Anterior cingulate cortex (tissue), 58 donors: ENCODE measurements around the gene OXTR.
"Not testable (repeated sequence)": the region's sequence is repeated elsewhere in the genome, so short reads cannot be mapped to it uniquely, and the experiment has no call there.

Experiments used
- DNase-seq, 58 donors: peaks; one replicate each; lab custom pipeline; 2025; lab: John Stamatoyannopoulos, UW

OXTR gene

DNA sequence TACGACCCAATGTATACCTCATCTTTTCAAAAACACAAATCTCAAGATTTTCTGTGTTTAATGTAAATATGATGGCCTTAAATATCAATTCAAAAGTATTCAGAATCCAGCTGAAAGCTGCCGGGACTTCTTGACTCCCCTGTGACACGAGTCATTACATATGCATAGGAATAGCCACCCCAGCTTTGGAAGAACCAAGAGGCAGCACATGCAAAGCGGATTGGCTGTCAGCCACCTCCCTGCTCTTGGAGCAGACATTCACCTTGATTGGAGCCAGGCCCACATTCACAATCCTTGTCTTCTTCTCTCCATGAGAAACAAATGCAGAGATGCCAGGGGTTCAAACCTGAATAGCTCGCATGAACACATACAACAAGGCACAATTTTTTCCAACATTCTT is 46.6 kb downstream of the OXTR start:
- no peak for DNase-seq

DNA sequence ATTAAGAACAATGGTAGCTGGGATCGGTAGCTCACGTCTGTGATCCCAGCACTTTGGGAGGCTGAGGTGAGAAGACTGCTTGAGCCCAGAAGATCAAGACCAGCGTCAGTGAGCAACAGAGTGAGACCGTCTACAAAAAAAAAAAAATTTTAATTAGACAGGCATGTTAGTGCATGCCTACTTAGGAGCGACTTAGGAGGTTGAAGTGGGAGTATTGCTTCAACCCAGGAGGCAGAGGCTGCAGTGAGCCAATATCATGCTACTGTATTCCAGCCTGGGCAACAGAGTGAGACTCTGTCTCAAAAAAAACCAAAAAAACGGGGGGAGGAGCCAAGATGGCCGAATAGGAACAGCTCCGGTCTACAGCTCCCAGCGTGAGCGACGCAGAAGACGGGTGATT is 53.7 kb downstream of the OXTR start:
- not testable (repeated sequence) for DNase-seq

DNA sequence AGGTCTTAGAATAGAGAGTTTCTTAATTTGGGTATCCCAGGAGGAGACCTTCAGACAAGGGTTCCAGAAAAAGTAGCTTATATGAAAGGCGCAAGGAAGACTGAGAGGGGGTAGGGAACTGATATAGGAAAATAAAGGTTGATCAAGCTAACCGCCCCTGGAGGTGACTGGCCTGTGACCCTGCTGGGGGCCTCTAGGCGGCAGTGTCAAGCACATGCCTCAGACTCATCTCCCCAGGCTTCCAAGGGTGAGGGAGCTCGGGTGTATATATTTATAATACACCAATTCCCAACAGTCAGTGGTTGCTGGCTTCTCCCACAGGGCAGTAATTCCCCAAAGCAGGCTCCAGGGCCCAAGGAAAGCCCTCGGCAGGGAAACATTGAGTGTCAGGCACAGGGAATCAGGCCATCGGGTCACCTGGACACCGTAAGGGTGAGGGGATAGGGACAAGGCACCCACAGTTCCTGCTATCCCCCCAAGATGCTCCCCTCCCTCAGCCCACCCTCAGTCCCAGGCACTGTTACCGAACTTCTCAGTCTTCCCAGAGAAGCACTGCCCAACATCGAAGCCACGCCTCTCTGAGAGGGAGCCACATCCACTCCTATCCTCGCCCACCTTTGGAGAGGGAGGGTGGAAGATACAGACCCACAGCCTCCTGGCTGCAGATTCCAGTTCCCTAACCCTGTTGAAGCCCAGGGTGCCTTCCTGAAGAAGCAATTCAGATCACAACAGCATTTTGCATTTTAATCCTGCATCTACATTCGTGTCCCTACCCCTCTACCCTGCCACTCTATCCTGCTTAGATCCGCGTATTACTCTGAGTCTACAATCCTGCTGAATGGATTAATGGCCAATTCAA is 55.3 kb downstream of the OXTR start:
- no peak for DNase-seq

DNA sequence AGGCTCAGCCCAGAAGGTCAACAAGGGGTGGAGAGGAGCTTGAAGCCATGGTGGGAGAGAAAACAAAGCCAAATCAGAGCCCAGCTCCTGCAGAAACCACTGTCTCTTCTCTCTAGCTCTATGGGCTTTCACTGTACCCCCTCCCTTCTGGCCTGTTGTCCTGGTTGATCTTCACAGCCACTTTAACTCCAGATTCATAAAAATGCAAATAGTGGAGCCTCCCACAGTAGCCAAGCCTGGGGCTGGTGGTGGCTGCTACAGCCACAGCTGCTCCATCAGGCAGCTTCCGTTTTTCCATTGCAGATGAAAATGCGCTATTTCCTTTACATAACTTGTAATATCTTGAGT is 56.5 kb downstream of the OXTR start:
- DNase-seq = no peak

GRCh38 chr3:8712045-8712907 is 57.1 kb downstream of the OXTR start:
- peak in 2 of 58 donors; percentile 3 to 30 for DNase-seq

- DNase-seq = no peak
Measured at GRCh38 chr3:8709801-8710507, 59.5 kb downstream of the OXTR start.

DNA sequence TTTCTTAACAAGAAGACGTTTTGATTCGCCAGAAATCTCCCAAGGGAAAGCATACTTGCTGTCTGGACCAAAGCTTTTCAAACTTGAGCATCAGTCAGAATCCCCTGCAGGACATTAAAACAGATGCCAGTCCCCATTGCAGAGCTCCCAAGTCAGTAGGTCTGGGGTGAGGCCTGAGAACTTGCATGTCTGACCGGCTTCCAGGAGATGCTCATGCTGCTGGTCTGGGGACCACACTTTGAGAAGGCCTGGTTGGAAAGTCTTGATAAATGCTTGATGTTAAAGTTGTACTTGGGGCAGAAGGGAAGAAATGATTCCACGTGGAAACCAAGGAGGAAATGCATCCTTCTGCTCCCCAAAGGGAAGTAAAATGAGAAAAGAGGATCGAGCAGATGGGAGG is 60.1 kb downstream of the OXTR start:
- DNase-seq = no peak

DNA sequence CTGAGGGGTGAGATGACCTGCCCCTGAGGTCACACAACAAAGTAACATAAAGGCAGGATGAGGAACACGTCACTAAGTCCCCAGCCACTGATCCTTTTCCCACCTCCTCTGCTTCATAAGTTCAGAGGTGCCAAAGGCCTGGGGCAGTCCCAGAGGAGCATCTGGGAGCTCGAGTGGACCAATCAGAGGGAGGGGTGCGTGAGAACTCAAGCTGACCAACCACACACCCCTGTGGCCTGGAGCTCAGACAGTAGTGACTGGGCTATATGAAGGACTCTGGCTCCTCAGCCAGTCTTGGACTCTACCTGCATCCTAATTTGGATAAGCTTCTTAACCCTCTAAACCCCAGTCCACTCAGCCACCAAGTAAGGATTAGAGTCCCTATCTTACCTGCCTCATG is 63.8 kb downstream of the OXTR start:
- DNase-seq = no peak

- DNase-seq = no peak
Measured at GRCh38 chr3:8702560-8702959, 66.9 kb downstream of the OXTR start.
